ENCODE data around the gene ASTN2.

- TF ChIP-seq CTCF (IDR thresholded peaks at IDR 0.05) (no peak), POLR2AphosphoS5 (IDR thresholded peaks at IDR 0.05) (no peak), POLR2A (IDR thresholded peaks at IDR 0.05) (no peak)
Observed at GRCh38 chr9:116599342-116599884, 815.4 kb downstream of the ASTN2 start.

Data from transverse colon (tissue), 4 donors.